ENCODE results near the gene TTC28.
"Not testable (repeated sequence)": the region's sequence is repeated elsewhere in the genome, so short reads cannot be mapped to it uniquely, and the experiment has no call there.

The TTC28 gene

GRCh38 chr22:28077166-28077565, 602.5 kb downstream of the TTC28 start:
- DNase-seq = no peak

- no peak for DNase-seq
These were observed 604.2 kb downstream of the TTC28 start for GRCh38 chr22:28075358-28075981.

GRCh38 chr22:28074526-28074925, 605.1 kb downstream of the TTC28 start:
- DNase-seq = no peak

GRCh38 chr22:28072066-28072465, 607.6 kb downstream of the TTC28 start:
- no peak for DNase-seq

- DNase-seq = no peak
These were observed 610.8 kb downstream of the TTC28 start for GRCh38 chr22:28068826-28069225.

GRCh38 chr22:28064920-28065319, 614.7 kb downstream of the TTC28 start:
- DNase-seq = no peak

GRCh38 chr22:28063656-28064055, 616.0 kb downstream of the TTC28 start:
- no peak for DNase-seq

GRCh38 chr22:28060594-28060993, 619.0 kb downstream of the TTC28 start:
- not testable (repeated sequence) for DNase-seq

GRCh38 chr22:28058036-28058435, 621.6 kb downstream of the TTC28 start:
- DNase-seq = no peak

GRCh38 chr22:28054819-28055208, 624.8 kb downstream of the TTC28 start:
- DNase-seq = no peak

GRCh38 chr22:28053896-28054818, 625.5 kb downstream of the TTC28 start:
- DNase-seq = no peak

GRCh38 chr22:28052825-28053269, 626.8 kb downstream of the TTC28 start:
- no peak for DNase-seq

- no peak for DNase-seq
These were observed 627.8 kb downstream of the TTC28 start for GRCh38 chr22:28051787-28052356.

- DNase-seq = no peak
These were observed 628.4 kb downstream of the TTC28 start for GRCh38 chr22:28051091-28051786.

- DNase-seq = no peak
These were observed 631.1 kb downstream of the TTC28 start for GRCh38 chr22:28048529-28048928.

- no peak for DNase-seq
These were observed 631.9 kb downstream of the TTC28 start for GRCh38 chr22:28047740-28048139.

GRCh38 chr22:28046100-28046499, 633.5 kb downstream of the TTC28 start:
- no peak for DNase-seq

- no peak for DNase-seq
These were observed 635.0 kb downstream of the TTC28 start for GRCh38 chr22:28044546-28045173.

GRCh38 chr22:28043266-28043665, 636.4 kb downstream of the TTC28 start:
- no peak for DNase-seq

- DNase-seq = no peak
These were observed 644.8 kb downstream of the TTC28 start for GRCh38 chr22:28034760-28035401.

GRCh38 chr22:28034145-28034759, 645.4 kb downstream of the TTC28 start:
- DNase-seq = no peak

- no peak for DNase-seq
These were observed 646.8 kb downstream of the TTC28 start for GRCh38 chr22:28032861-28033260.

Measured in CD4-positive, alpha-beta T cell treated with Interleukin-4 for 4 hours (primary cell).